K562 (cell line): Measurements from ENCODE around the gene NACC1. TPM values are rescaled to one million over a fixed set of nuclear protein-coding genes. Genes with fewer than 3 reads are reported as not detected.
A peak's percentile ranks its signal among the peaks of the same experiment; 100 is the strongest.

Source experiments
- CEBPB ChIP-seq: fragments of 450-650 bp; IDR thresholded peaks from 2 replicates; pipeline ENCODE4 v1.6.1; 2016; ENCODE audit warnings: missing genetic modification characterization, missing compliant biosample characterization
- DNMT1 ChIP-seq: fragments of 450-650 bp; IDR thresholded peaks from 2 replicates; pipeline ENCODE4 v1.6.1; 2016; ENCODE audit warnings: antibody characterized with exemption, mild to moderate bottlenecking
- ILF3 ChIP-seq: fragments of 450-650 bp; IDR thresholded peaks from 2 replicates; pipeline ENCODE4 v1.6.1; 2018; ENCODE audit warnings: antibody characterized with exemption, mild to moderate bottlenecking, moderate library complexity, borderline replicate concordance
- JUN ChIP-seq, 2 experiments: sonication (generic) in 1 of 2; formaldehyde crosslinking in 1 of 2; IDR thresholded peaks; 2 replicates each; pipeline versions ENCODE4 v1.6.1 to v1.8.0; 2012 to 2022; ENCODE audit warnings: borderline replicate concordance in 2 of 2, mild to moderate bottlenecking in 2 of 2, improper control_type of control experiment in 1 of 2, low read depth in 1 of 2, low read length in 1 of 2, missing genetic modification reagents in 1 of 2
- KLF16 ChIP-seq: IDR thresholded peaks from 2 replicates; pipeline ENCODE4 v1.6.1; 2016; ENCODE audit warnings: antibody characterized with exemption
- MAFG ChIP-seq: fragments of 450-650 bp; conservative IDR thresholded peaks from 2 replicates; pipeline ENCODE4 v1.6.1; 2016; ENCODE audit warnings: missing genetic modification characterization, missing compliant biosample characterization
- ZNF174 ChIP-seq: fragments of 250-450 bp; sonication (Bioruptor Pico); IDR thresholded peaks from 2 replicates; pipeline ENCODE4 v1.4.0; 2020; ENCODE audit warnings: mild to moderate bottlenecking
- ZNF583 ChIP-seq: fragments of 250-450 bp; sonication (Bioruptor Pico); IDR thresholded peaks from 2 replicates; pipeline ENCODE4 v1.4.0; 2020
- polyA plus RNA-seq, 8 experiments: library from polyadenylated mRNA; depleted of rRNA in 4 of 8; stranded (reverse) in 5 of 8; unstranded in 3 of 8; fragments of >200 nt; fragmentation: Nextera tagmentation in 2 of 8; fragmentation: Illumina TruSeq in 1 of 8; extraction: Ambion mirVana in 2 of 8; extraction: Trizol in 1 of 8; gene quantifications; 2 replicates each; pipeline versions ENCODE4 v1.2.1 to v1.2.3, GENCODE V29; 2011 to 2014; ENCODE audit warnings: inconsistent platforms in 1 of 8, missing spikeins in 1 of 8
- total RNA-seq, 7 experiments: library from RNA; depleted of rRNA in 6 of 7; stranded (reverse); fragments of >200 nt in 6 of 7; fragmentation: Illumina TruSeq in 2 of 7; extraction: Trizol in 2 of 7; gene quantifications; 2 replicates each; pipeline versions ENCODE4 v1.2.1 to v1.2.3, GENCODE V29; 2011 to 2021; ENCODE audit warnings: low replicate concordance in 1 of 7
- TF ChIP-seq, protein P1 (sequence below): IDR thresholded peaks from 2 replicates; pipeline ENCODE4 v1.6.1; 2011; ENCODE audit warnings: borderline replicate concordance, low read depth, mild to moderate bottlenecking, moderate library complexity, low read length; ENCODE audit not compliant: insufficient read depth, poor library complexity, severe bottlenecking
- TF ChIP-seq, protein P2 (sequence below): sonication (generic); formaldehyde crosslinking; IDR thresholded peaks from 2 replicates; pipeline ENCODE4 v1.8.0; 2022; ENCODE audit warnings: mild to moderate bottlenecking, missing genetic modification reagents
- TF ChIP-seq, protein P3 (sequence below): fragments of 450-650 bp; IDR thresholded peaks from one replicate; pipeline ENCODE4 v1.6.1; 2018; ENCODE audit warnings: mild to moderate bottlenecking, moderate library complexity; ENCODE audit not compliant: partially characterized antibody
- TF ChIP-seq, protein P4 (sequence below): sonication (generic); formaldehyde crosslinking; IDR thresholded peaks from 2 replicates; pipeline ENCODE4 v1.8.0; 2022; ENCODE audit warnings: mild to moderate bottlenecking, missing genetic modification reagents, borderline replicate concordance
- TF ChIP-seq, protein P5 (sequence below): fragments of 250-450 bp; sonication (Bioruptor Pico); IDR thresholded peaks from 2 replicates; pipeline ENCODE4 v1.5.0; 2021

The NACC1 gene
- total and polyA plus RNA-seq, 9 of the 15 experiments (the other 6 are each of a cell fraction or from before 2014, with no cell fraction given): 0.04 to 96.6 (median 25.8) TPM

DNA sequence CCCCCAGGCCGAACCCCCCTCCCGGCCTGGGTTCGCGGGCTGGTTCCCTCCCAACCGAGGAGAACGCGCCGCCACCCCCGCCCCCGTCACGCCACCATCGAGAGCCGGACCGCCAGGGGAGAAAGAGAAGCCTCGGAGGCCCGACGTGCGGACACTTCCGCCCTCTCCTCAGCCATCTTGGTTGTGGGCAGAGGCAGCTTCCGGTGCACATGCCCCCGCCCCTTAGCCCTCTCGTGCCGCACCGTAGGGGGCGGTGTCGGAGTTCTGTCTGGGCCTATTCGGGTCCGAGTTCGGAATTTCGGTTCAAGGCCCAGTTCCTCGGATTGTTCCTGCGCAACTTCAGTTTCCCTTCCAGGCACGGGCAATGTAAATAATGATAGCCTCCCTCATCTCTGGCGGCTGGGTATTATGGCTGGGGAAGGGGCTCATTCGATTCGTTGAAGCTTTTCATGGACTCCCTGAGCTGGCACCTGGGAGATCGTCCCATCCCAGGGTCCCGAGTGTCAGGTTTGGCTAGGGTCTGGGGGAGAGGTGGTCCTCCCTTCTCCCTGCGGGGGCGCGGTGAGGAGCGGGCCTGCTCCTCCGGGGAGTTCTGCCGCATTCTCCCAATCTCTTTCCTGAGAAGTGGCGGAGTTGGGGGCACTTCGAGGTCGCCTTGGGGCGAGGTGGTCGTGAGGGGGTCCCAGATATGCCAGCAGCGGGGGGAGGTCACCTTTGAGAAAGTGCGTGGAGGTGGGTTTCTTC lies 32.3 kb downstream of the NACC1 start, which contains the start of the genes IER2 and STX10 (continued):
- TF ChIP-seq JUN (IDR thresholded peaks at IDR 0.05; ENCODE audit: borderline replicate concordance, low read depth, low read length) (peak; percentile 74), JUN (CRISPR knock-in tag; IDR thresholded peaks at IDR 0.05; ENCODE audit: borderline replicate concordance) (peak; percentile 19; the same call in 1 of the 2 replicates), ZNF174 (CRISPR knock-in tag) (no peak), KLF16 (no peak), ILF3 (no peak), DNMT1 (peak; percentile 92; the same call in 1 of the 2 replicates), CEBPB (tag) (no peak), ZNF583 (CRISPR knock-in tag) (no peak), MAFG (no peak)
- TF ChIP-seq, protein P1, sequence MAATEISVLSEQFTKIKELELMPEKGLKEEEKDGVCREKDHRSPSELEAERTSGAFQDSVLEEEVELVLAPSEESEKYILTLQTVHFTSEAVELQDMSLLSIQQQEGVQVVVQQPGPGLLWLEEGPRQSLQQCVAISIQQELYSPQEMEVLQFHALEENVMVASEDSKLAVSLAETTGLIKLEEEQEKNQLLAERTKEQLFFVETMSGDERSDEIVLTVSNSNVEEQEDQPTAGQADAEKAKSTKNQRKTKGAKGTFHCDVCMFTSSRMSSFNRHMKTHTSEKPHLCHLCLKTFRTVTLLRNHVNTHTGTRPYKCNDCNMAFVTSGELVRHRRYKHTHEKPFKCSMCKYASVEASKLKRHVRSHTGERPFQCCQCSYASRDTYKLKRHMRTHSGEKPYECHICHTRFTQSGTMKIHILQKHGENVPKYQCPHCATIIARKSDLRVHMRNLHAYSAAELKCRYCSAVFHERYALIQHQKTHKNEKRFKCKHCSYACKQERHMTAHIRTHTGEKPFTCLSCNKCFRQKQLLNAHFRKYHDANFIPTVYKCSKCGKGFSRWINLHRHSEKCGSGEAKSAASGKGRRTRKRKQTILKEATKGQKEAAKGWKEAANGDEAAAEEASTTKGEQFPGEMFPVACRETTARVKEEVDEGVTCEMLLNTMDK: peak; percentile 85
- TF ChIP-seq, protein P2, sequence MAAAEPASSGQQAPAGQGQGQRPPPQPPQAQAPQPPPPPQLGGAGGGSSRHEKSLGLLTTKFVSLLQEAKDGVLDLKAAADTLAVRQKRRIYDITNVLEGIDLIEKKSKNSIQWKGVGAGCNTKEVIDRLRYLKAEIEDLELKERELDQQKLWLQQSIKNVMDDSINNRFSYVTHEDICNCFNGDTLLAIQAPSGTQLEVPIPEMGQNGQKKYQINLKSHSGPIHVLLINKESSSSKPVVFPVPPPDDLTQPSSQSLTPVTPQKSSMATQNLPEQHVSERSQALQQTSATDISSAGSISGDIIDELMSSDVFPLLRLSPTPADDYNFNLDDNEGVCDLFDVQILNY: no peak
- TF ChIP-seq, protein P3, sequence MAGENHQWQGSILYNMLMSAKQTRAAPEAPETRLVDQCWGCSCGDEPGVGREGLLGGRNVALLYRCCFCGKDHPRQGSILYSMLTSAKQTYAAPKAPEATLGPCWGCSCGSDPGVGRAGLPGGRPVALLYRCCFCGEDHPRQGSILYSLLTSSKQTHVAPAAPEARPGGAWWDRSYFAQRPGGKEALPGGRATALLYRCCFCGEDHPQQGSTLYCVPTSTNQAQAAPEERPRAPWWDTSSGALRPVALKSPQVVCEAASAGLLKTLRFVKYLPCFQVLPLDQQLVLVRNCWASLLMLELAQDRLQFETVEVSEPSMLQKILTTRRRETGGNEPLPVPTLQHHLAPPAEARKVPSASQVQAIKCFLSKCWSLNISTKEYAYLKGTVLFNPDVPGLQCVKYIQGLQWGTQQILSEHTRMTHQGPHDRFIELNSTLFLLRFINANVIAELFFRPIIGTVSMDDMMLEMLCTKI: no peak
- TF ChIP-seq, protein P4, sequence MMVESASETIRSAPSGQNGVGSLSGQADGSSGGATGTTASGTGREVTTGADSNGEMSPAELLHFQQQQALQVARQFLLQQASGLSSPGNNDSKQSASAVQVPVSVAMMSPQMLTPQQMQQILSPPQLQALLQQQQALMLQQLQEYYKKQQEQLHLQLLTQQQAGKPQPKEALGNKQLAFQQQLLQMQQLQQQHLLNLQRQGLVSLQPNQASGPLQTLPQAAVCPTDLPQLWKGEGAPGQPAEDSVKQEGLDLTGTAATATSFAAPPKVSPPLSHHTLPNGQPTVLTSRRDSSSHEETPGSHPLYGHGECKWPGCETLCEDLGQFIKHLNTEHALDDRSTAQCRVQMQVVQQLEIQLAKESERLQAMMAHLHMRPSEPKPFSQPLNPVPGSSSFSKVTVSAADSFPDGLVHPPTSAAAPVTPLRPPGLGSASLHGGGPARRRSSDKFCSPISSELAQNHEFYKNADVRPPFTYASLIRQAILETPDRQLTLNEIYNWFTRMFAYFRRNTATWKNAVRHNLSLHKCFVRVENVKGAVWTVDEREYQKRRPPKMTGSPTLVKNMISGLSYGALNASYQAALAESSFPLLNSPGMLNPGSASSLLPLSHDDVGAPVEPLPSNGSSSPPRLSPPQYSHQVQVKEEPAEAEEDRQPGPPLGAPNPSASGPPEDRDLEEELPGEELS (CRISPR knock-in tag): peak; percentile 50; the same call in 1 of the 2 replicates
- TF ChIP-seq, protein P5, sequence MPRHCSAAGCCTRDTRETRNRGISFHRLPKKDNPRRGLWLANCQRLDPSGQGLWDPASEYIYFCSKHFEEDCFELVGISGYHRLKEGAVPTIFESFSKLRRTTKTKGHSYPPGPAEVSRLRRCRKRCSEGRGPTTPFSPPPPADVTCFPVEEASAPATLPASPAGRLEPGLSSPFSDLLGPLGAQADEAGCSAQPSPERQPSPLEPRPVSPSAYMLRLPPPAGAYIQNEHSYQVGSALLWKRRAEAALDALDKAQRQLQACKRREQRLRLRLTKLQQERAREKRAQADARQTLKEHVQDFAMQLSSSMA (CRISPR knock-in tag): no peak
